Astrocyte (in vitro differentiated cells and primary cell): ENCODE data around the gene CHAD. TPM values are rescaled to one million over a fixed set of nuclear protein-coding genes. Genes with fewer than 3 reads are reported as not detected.
A peak's percentile ranks its signal among the peaks of the same experiment; 100 is the strongest.
"Not testable (repeated sequence)": the region's sequence is repeated elsewhere in the genome, so short reads cannot be mapped to it uniquely, and the experiment has no call there.

Experiments
- DNase-seq: peaks from one replicate; pipeline ENCODE4 v3.0.0-alpha.2; 2010; ENCODE audit warnings: low read depth
- FAIRE-seq: peaks from 2 replicates; lab custom pipeline; 2011; peaks lifted over from hg19 to GRCh38; lab: Jason Lieb, UNC
- H2AFZ ChIP-seq: 2 replicates; pipeline ENCODE4 v1.6.0; 2012; ENCODE audit warnings: low read depth, low read length, inconsistent platforms
- H3K27ac ChIP-seq: 2 replicates; pipeline ENCODE4 v1.5.1; 2011; ENCODE audit warnings: low read depth, low read length, inconsistent platforms
- H3K27me3 ChIP-seq: 2 replicates; pipeline ENCODE4 v1.6.0; 2011; ENCODE audit warnings: low read length, inconsistent platforms; ENCODE audit not compliant: insufficient read depth
- H3K36me3 ChIP-seq: 2 replicates; pipeline ENCODE4 v1.5.1; 2011; ENCODE audit warnings: low read length, inconsistent platforms; ENCODE audit not compliant: insufficient read depth
- H3K4me1 ChIP-seq: 2 replicates; pipeline ENCODE4 v1.5.1; 2011; ENCODE audit warnings: low read length, inconsistent platforms; ENCODE audit not compliant: insufficient read depth
- H3K4me2 ChIP-seq: 2 replicates; pipeline ENCODE4 v1.6.0; 2012; ENCODE audit warnings: low read length, inconsistent platforms
- H3K4me3 ChIP-seq: 2 replicates; pipeline ENCODE4 v1.5.1; 2011; ENCODE audit warnings: low read depth, mild to moderate bottlenecking, low read length, inconsistent platforms; ENCODE audit not compliant: insufficient read depth
- H3K79me2 ChIP-seq: 2 replicates; pipeline ENCODE4 v1.6.0; 2012; ENCODE audit warnings: mild to moderate bottlenecking, low read length, inconsistent platforms; ENCODE audit not compliant: insufficient read depth
- H3K9ac ChIP-seq: 2 replicates; pipeline ENCODE4 v1.6.0; 2012; ENCODE audit warnings: mild to moderate bottlenecking, low read length, inconsistent platforms
- H3K9me3 ChIP-seq: 2 replicates; pipeline ENCODE4 v1.5.1; 2012; ENCODE audit warnings: low read depth, mild to moderate bottlenecking, low read length, inconsistent platforms; ENCODE audit not compliant: insufficient read depth
- H4K20me1 ChIP-seq: 2 replicates; pipeline ENCODE4 v1.6.0; 2012; ENCODE audit warnings: low read length, inconsistent platforms; ENCODE audit not compliant: insufficient read depth
- H3K27ac Mint-ChIP-seq: one replicate; pipeline ENCODE4 v1.8.0; 2021; ENCODE audit warnings: mild to moderate bottlenecking, mixed read lengths; ENCODE audit not compliant: unreplicated experiment
- H3K27me3 Mint-ChIP-seq: one replicate; pipeline ENCODE4 v1.8.0; 2021; ENCODE audit warnings: low read depth, mixed read lengths; ENCODE audit not compliant: unreplicated experiment
- H3K36me3 Mint-ChIP-seq: one replicate; pipeline ENCODE4 v1.8.0; 2021; ENCODE audit warnings: low read depth, mixed read lengths; ENCODE audit not compliant: unreplicated experiment
- H3K4me1 Mint-ChIP-seq: one replicate; pipeline ENCODE4 v1.8.0; 2021; ENCODE audit warnings: low read depth, mixed read lengths; ENCODE audit not compliant: unreplicated experiment
- H3K4me3 Mint-ChIP-seq: one replicate; pipeline ENCODE4 v1.8.0; 2021; ENCODE audit warnings: mild to moderate bottlenecking, moderate library complexity, mixed read lengths; ENCODE audit not compliant: unreplicated experiment
- H3K9me3 Mint-ChIP-seq: one replicate; pipeline ENCODE4 v1.8.0; 2021; ENCODE audit warnings: mild to moderate bottlenecking, mixed read lengths; ENCODE audit not compliant: unreplicated experiment
- EZH2 ChIP-seq: IDR thresholded peaks from 2 replicates; pipeline ENCODE4 v1.6.1; 2012; ENCODE audit warnings: mild to moderate bottlenecking, low read length, inconsistent platforms; ENCODE audit not compliant: insufficient read depth
- total RNA-seq: library from RNA; stranded (reverse); gene quantifications from 2 replicates; pipeline ENCODE4 v1.2.1, GENCODE V29; 2021
- TF ChIP-seq, protein P1 (sequence below): IDR thresholded peaks from 2 replicates; pipeline ENCODE4 v1.5.1; 2011; ENCODE audit warnings: low read depth, mild to moderate bottlenecking, inconsistent platforms, low read length, moderate library complexity; ENCODE audit not compliant: insufficient read depth

Gene CHAD
- total RNA-seq, 1 donor from 2014 or later: not detected

DNA sequence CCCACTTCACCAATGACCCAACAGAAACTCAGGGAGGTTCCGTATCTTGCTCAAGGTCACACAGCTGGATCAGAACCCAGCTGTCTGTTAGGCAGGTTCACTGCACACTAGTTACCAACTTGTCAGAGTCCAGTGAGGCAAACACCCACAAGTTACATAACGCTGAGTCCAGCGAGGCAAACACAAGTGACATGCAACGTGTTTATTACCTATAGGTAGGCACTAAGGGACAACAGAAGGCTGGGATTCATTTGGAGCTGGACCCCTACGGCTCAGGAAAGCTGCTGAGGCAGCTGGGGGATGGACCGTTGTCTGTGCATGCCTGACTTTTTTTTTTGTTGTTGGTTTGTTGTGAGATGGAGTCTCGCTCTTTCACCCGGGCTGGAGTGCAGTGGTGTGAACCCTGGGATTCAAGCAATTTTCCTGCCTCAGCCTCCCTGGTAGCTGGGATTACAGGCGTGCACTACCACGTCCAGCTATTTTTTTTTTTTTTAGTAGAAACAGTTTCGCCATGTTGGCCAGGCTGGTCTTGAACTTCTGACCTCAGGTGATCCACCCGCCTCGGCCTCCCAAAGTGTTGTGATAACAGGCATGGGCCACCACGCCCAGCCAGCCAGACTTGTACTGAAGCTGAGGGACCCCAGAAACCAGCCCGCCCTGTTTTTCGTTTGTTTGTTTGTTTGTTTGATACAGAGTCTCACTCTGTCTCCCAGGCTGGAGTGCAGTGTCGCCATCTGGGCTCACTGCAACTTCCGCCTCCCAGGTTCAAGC lies 8.1 kb upstream of the CHAD start:
- Histone ChIP-seq H3K79me2 (peaks cover 12% of the 10 kb centered on the region), H3K27me3 (peaks cover 9% of the 10 kb centered on the region), H3K27ac (no peak overlapping the region), H3K9ac (no peak overlapping the region), H2AFZ (no peak overlapping the region), H3K36me3 (peaks cover 3% of the 10 kb centered on the region), H3K4me3 (no peak overlapping the region), H3K9me3 (no peaks in the 10 kb centered on the region), H3K4me2 (no peak overlapping the region), H4K20me1 (peaks cover 11% of the 10 kb centered on the region), H3K4me1 (no peaks in the 10 kb centered on the region)
- no peak overlapping the region for H3K27ac Mint-ChIP-seq
- DNase-seq: no peak
- peak overlapping the region; percentile 17 for H3K4me3 Mint-ChIP-seq
- H3K4me1 Mint-ChIP-seq: peaks cover 3% of the 10 kb centered on the region
- TF ChIP-seq, protein P1, sequence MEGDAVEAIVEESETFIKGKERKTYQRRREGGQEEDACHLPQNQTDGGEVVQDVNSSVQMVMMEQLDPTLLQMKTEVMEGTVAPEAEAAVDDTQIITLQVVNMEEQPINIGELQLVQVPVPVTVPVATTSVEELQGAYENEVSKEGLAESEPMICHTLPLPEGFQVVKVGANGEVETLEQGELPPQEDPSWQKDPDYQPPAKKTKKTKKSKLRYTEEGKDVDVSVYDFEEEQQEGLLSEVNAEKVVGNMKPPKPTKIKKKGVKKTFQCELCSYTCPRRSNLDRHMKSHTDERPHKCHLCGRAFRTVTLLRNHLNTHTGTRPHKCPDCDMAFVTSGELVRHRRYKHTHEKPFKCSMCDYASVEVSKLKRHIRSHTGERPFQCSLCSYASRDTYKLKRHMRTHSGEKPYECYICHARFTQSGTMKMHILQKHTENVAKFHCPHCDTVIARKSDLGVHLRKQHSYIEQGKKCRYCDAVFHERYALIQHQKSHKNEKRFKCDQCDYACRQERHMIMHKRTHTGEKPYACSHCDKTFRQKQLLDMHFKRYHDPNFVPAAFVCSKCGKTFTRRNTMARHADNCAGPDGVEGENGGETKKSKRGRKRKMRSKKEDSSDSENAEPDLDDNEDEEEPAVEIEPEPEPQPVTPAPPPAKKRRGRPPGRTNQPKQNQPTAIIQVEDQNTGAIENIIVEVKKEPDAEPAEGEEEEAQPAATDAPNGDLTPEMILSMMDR: no peak
- TF ChIP-seq EZH2: no peak
- H3K36me3 Mint-ChIP-seq: peaks cover 10% of the 10 kb centered on the region
- peaks cover 15% of the 10 kb centered on the region for H3K27me3 Mint-ChIP-seq
- FAIRE-seq: no peak
- H3K9me3 Mint-ChIP-seq: peaks cover 3% of the 10 kb centered on the region

DNA sequence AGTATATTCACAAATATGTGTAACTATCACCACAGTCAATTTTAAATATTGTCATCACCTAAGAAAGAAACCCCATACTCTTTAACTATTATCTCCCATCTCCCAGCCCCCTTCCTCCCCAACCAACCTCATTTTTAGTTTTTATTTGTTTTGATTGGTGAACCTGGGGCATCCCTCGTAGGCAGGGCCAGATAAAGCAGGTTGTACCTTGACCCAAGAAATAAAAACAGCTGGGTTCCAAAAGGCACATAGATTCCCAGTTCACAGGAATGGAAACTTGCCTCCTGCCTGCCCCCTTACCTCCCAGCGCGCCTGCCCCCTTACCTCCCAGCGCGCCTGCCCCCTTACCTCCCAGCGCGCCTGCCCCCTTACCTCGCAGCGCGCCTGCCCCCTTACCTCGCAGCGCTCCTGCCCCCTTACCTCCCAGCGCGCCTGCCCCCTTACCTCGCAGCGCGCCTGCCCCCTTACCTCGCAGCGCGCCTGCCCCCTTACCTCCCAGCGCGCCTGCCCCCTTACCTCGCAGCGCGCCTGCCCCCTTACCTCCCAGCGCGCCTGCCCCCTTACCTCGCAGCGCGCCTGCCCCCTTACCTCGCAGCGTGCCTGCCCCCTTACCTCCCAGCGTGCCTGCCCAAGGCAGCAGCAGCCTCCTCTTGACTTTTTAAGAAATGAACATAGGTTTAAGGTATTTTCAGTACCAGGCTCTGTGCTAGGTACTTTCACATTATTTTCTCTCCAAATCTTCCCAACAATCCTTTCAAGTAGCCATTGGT lies 7.3 kb upstream of the CHAD start:
- not testable (repeated sequence) for H3K9me3 ChIP-seq, DNase-seq, H3K9ac ChIP-seq, H3K36me3 Mint-ChIP-seq, H3K4me3 ChIP-seq, H3K9me3 Mint-ChIP-seq, H3K36me3 ChIP-seq, H3K27me3 ChIP-seq, H2AFZ ChIP-seq, H3K27ac ChIP-seq, H3K4me2 ChIP-seq, H3K27ac Mint-ChIP-seq, H3K4me1 ChIP-seq, H3K4me1 Mint-ChIP-seq, FAIRE-seq
- Mint-ChIP-seq H3K27me3 (peaks cover 16% of the 10 kb centered on the region), H3K4me3 (peak overlapping the region; percentile 17)
- Histone ChIP-seq H4K20me1 (peaks cover 11% of the 10 kb centered on the region), H3K79me2 (peaks cover 10% of the 10 kb centered on the region)

DNA sequence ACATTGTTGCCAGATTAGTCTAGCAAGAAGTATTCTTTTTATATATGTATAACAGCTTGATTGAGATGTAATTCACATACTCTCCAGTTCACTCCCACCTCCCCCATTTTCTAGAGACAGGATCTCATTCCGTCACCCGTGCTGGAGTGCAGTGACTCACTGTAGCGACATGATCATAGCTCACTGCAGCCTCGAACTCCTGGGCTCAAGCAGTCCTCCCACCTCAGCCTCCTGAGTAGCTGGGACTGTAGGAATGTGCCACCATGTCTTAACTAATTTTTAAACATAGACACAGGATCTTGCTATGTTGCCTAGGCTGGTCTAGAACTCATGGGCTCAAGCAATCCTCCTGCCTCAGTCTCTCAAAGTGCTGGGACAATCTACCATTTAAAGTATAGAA lies 6.7 kb upstream of the CHAD start:
- H4K20me1 ChIP-seq: peaks cover 10% of the 10 kb centered on the region
- H3K9ac ChIP-seq: no peak overlapping the region
- H3K4me2 ChIP-seq: no peak overlapping the region
- H3K36me3 ChIP-seq: no peaks in the 10 kb centered on the region
- H3K9me3 ChIP-seq: no peaks in the 10 kb centered on the region
- Mint-ChIP-seq H3K4me1 (peaks cover 3% of the 10 kb centered on the region), H3K27me3 (peaks cover 20% of the 10 kb centered on the region), H3K27ac (no peak overlapping the region), H3K9me3 (peaks cover 3% of the 10 kb centered on the region), H3K4me3 (no peak overlapping the region), H3K36me3 (peaks cover 12% of the 10 kb centered on the region)
- no peaks in the 10 kb centered on the region for H3K4me1 ChIP-seq
- no peak overlapping the region for H3K4me3 ChIP-seq
- H2AFZ ChIP-seq: no peak overlapping the region
- DNase-seq: no peak
- TF ChIP-seq EZH2: no peak
- TF ChIP-seq, protein P1: no peak
- H3K27me3 ChIP-seq: peaks cover 10% of the 10 kb centered on the region
- no peak for FAIRE-seq
- peaks cover 9% of the 10 kb centered on the region for H3K79me2 ChIP-seq
- no peak overlapping the region for H3K27ac ChIP-seq
